Fibroblast of pulmonary artery (primary cell): Measurements from ENCODE around the gene PTPRN2.

ENCODE experiments used
- DNase-seq: peaks from one replicate; pipeline ENCODE4 v3.0.0-alpha.2; 2010; ENCODE audit warnings: low read depth
- H3K4me3 ChIP-seq: replicated peaks from 2 replicates; pipeline ENCODE4 v1.5.1; 2011; ENCODE audit warnings: low read depth, mild to moderate bottlenecking, control low read depth, low read length, moderate library complexity
- TF ChIP-seq, protein P1 (sequence below): IDR thresholded peaks from 2 replicates; pipeline ENCODE4 v1.5.1; 2011; ENCODE audit warnings: mild to moderate bottlenecking, control low read depth, low read length, inconsistent platforms; ENCODE audit errors: missing control alignments

PTPRN2 gene

GRCh38 chr7:157857578-157858075 is 730.0 kb downstream of the PTPRN2 start:
- H3K4me3 ChIP-seq: no peak overlapping the region
- TF ChIP-seq, protein P1, sequence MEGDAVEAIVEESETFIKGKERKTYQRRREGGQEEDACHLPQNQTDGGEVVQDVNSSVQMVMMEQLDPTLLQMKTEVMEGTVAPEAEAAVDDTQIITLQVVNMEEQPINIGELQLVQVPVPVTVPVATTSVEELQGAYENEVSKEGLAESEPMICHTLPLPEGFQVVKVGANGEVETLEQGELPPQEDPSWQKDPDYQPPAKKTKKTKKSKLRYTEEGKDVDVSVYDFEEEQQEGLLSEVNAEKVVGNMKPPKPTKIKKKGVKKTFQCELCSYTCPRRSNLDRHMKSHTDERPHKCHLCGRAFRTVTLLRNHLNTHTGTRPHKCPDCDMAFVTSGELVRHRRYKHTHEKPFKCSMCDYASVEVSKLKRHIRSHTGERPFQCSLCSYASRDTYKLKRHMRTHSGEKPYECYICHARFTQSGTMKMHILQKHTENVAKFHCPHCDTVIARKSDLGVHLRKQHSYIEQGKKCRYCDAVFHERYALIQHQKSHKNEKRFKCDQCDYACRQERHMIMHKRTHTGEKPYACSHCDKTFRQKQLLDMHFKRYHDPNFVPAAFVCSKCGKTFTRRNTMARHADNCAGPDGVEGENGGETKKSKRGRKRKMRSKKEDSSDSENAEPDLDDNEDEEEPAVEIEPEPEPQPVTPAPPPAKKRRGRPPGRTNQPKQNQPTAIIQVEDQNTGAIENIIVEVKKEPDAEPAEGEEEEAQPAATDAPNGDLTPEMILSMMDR: no peak
- no peak for DNase-seq

GRCh38 chr7:157856873-157857577 is 730.6 kb downstream of the PTPRN2 start:
- no peak for DNase-seq
- H3K4me3 ChIP-seq: no peak overlapping the region
- TF ChIP-seq, protein P1: no peak

DNA sequence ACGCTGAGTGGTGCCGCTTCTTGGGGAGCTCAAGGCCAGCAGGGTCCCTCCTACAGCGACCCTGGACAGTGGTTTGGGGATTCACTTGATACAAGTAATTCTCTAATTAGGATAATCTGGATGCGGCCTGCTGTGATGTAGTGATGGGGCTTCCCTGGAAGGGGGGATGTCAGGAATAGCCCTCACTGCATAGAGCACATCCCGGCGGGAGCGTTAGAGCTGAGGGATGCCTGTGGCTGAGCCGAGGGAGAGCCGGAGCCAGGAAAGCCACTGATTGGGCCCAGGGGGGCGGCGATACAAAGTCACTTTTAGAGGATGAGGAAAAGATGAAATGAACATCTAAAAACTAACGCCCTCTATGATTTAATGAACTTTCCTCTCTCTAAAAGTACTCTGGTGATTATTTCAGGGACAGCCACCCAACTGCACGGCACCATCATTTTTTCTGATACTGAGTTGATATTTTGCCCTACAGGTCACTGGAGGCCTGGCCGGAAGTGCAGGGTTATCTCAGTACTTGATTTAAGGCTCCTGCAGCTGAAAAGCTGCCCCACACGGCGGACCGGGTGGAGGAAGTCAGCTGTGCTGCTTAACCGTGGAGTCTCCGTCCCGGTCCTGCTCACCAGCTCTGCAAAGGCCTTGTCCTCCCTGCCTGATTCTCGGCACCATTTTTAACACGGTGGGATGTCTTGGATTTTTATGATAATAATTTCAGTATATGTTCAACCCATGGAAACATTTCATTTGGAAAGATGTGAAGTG is 732.0 kb downstream of the PTPRN2 start:
- TF ChIP-seq, protein P1: no peak
- DNase-seq: no peak
- no peak overlapping the region for H3K4me3 ChIP-seq

- no peak for DNase-seq
- no peak overlapping the region for H3K4me3 ChIP-seq
- TF ChIP-seq, protein P1: no peak
Observed at GRCh38 chr7:157855016-157855415, 732.6 kb downstream of the PTPRN2 start.

DNA sequence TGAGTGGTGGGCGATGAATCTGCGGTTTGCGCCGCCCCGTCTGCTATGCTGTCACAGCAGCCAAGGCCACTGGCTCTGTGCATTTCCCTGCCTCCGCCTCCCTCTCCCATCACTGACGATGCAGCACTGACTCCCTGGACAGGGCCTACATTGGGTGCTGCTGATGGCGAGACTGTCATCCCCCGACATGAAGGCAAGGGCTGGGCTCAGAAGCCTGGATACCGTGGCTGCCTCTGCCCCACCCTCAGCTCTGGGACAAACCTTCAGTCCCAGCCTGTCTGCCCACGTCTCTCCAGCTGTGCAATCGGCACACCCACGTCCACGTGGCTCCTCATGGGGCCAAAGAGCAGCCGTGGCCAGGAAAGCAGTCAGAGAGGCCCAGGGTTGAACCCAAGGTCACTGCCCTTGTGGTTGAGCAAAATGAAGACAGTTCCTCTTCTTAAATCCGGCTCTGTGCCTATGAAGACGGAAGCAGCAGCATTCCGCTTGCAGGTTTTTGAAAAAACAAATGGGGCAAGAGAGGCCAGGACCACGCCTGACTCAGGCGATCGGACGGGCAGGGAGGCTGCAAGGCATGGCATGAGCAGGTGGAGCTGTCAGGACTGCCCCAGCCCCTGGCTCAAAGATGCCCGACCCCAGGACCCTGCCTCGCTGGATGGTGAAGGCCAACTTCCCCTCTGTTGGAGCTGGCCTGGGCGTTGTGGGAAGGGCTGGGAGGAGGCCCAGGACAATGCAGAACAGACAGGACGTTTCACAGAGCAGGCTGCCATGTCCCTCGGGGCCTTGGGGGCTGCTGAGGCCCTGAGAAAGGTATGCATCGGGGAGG is 733.3 kb downstream of the PTPRN2 start:
- TF ChIP-seq, protein P1: no peak
- H3K4me3 ChIP-seq: no peak overlapping the region
- DNase-seq: no peak

GRCh38 chr7:157853789-157854065 is 733.9 kb downstream of the PTPRN2 start:
- DNase-seq: no peak
- H3K4me3 ChIP-seq: no peak overlapping the region
- TF ChIP-seq, protein P1: no peak
